ENCODE data around the gene SMIM38. TPM values are rescaled to one million over a fixed set of nuclear protein-coding genes. Genes with fewer than 3 reads are reported as not detected.

The SMIM38 gene
- total RNA-seq, 4 donors from 2014 or later = 2.9 to 10.1 TPM; not detected in 2

DNA sequence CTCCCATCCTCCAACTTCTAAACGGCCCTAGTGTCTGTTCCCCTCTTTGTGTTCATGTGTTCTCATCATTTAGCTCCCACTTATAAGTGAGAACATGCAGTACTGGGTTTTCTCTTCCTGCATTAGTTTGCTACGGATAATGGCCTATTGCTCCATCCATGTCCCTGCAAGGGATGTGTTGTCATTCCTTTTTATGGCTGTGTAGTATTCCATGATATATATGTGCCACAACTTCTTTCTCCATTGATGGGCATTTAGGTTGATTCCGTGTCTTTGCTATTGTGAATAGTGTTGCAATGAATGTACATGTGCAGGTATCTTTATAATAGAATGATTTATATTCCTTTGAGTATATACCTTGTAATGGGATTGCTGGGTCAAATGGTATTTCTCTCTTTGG lies 5.6 kb upstream of the SMIM38 start:
- H3K4me3 ChIP-seq = no peak overlapping the region
- H3K27ac ChIP-seq = no peak overlapping the region
- no peaks in the 10 kb centered on the region for H3K27me3 ChIP-seq
- 81 to 82% methylated on average over 3 of the region's 3 CpGs for WGBS, 2 donors (ENCODE audit: low coverage in 1 of 2)
- in situ Hi-C loops (cut with MboI; ENCODE audit: low pct_ligation_motif_present in 1 of 4, low pct_unique_long_range_greater_than_20kb in 1 of 4, low sequenced_read_pairs in 3 of 4) = no loop called here
- no peak for DNase-seq
- no peaks in the 10 kb centered on the region for H3K36me3 ChIP-seq
- H3K9me3 ChIP-seq = peaks cover 7 to 11% of the 10 kb centered on the region in 2 donors
- intact Hi-C loops (cut with DNase I; ENCODE audit: low total_unique reads) = no loop called here
- no peak for TF ChIP-seq EP300 (IDR thresholded peaks at IDR 0.05; ENCODE audit: low read depth)
- TF ChIP-seq POLR2A (IDR thresholded peaks at IDR 0.05) = no peak
- TF ChIP-seq POLR2AphosphoS5 (IDR thresholded peaks at IDR 0.05) = no peak
- TF ChIP-seq, protein P1, sequence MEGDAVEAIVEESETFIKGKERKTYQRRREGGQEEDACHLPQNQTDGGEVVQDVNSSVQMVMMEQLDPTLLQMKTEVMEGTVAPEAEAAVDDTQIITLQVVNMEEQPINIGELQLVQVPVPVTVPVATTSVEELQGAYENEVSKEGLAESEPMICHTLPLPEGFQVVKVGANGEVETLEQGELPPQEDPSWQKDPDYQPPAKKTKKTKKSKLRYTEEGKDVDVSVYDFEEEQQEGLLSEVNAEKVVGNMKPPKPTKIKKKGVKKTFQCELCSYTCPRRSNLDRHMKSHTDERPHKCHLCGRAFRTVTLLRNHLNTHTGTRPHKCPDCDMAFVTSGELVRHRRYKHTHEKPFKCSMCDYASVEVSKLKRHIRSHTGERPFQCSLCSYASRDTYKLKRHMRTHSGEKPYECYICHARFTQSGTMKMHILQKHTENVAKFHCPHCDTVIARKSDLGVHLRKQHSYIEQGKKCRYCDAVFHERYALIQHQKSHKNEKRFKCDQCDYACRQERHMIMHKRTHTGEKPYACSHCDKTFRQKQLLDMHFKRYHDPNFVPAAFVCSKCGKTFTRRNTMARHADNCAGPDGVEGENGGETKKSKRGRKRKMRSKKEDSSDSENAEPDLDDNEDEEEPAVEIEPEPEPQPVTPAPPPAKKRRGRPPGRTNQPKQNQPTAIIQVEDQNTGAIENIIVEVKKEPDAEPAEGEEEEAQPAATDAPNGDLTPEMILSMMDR (IDR thresholded peaks at IDR 0.05) = no peak
- no peaks in the 10 kb centered on the region for H3K4me1 ChIP-seq

DNA sequence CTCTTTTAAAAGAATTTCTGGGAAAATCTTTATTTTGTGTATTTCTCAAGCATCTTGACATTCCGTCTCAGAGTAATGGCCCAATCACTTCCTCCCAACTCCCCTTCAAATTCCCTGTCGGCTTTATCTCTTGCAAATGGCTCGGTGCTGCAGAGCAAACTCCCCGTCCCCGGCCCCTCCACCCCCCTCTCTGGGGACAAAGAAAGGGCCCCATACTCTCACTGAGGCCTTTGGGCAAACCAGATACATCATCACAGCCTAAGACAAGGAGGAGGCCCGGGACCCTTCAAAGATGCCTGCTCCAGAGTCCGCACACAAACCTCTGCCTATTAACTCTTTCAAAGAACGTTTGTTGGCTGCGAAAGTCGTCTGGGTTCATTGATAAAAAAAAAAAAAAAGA lies 3.9 kb upstream of the SMIM38 start:
- in situ Hi-C loops (cut with MboI; ENCODE audit: low pct_ligation_motif_present in 1 of 4, low pct_unique_long_range_greater_than_20kb in 1 of 4, low sequenced_read_pairs in 3 of 4) = no loop called here
- Histone ChIP-seq H3K9me3 (peaks cover 0 to 1% of the 10 kb centered on the region in 2 donors), H3K4me1 (peaks cover 0 to 3% (median 1%) of the 10 kb centered on the region in 4 donors), H3K4me3 (no peak overlapping the region), H3K36me3 (no peaks in the 10 kb centered on the region), H3K27me3 (peaks cover 2% of the 10 kb centered on the region), H3K27ac (no peak overlapping the region)
- WGBS, 2 donors (ENCODE audit: low coverage in 1 of 2) = 79 to 83% methylated on average over 9 to 10 of the region's 10 CpGs
- intact Hi-C loops (cut with DNase I; ENCODE audit: low total_unique reads) = no loop called here
- DNase-seq = no peak
- TF ChIP-seq POLR2A (IDR thresholded peaks at IDR 0.05) = no peak
- TF ChIP-seq POLR2AphosphoS5 (IDR thresholded peaks at IDR 0.05) = no peak
- TF ChIP-seq, protein P1 (IDR thresholded peaks at IDR 0.05) = no peak
- TF ChIP-seq EP300 (IDR thresholded peaks at IDR 0.05; ENCODE audit: low read depth) = no peak

DNA sequence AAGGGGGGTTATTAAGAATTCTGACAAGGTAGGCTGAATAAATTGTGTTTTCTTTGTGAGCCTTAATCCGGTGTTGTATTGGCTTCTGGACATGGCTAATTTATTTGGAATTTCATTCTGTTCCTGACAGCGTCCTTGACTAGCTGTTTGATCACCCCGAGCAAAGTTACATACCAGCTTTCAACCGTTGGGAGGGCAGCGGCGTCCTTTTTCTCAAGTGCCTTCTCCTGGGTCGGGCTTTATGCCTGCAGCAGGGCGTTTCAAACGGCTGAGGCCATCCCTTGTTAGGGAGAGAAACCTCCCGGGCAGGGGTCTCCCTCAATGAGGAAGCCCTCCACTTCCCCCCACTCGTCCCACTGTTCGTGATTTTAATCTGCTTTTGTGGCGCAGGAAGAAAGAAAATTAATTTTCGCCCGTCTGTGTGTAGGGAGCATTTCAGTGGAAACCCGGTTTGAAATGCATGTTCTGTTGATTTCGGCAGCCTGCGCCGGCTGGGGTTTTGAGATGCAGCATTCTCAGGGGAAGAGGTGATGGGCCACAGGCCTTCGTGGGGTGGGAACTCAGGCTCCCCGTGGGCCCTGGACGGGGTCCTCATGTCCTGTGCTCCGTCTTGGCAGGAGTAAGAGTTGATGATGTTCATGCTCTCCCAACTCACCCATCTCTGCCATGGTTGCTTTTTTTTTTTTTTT lies 2.9 kb upstream of the SMIM38 start:
- Histone ChIP-seq H3K36me3 (no peaks in the 10 kb centered on the region), H3K9me3 (no peaks in the 10 kb centered on the region), H3K4me3 (no peak overlapping the region), H3K4me1 (peaks cover 0 to 12% (median 9%) of the 10 kb centered on the region in 4 donors), H3K27ac (no peak overlapping the region), H3K27me3 (peaks cover 10% of the 10 kb centered on the region)
- TF ChIP-seq POLR2A (IDR thresholded peaks at IDR 0.05) (no peak), EP300 (IDR thresholded peaks at IDR 0.05; ENCODE audit: low read depth) (no peak), POLR2AphosphoS5 (IDR thresholded peaks at IDR 0.05) (no peak)
- TF ChIP-seq, protein P1 (IDR thresholded peaks at IDR 0.05) = no peak
- WGBS, 2 donors (ENCODE audit: low coverage in 1 of 2) = 81 to 86% methylated on average over 13 to 23 of the region's 23 CpGs
- DNase-seq = no peak
- in situ Hi-C loops (cut with MboI; ENCODE audit: low pct_ligation_motif_present in 1 of 4, low pct_unique_long_range_greater_than_20kb in 1 of 4, low sequenced_read_pairs in 3 of 4) = no loop called here
- intact Hi-C loops (cut with DNase I; ENCODE audit: low total_unique reads) = no loop called here

DNA sequence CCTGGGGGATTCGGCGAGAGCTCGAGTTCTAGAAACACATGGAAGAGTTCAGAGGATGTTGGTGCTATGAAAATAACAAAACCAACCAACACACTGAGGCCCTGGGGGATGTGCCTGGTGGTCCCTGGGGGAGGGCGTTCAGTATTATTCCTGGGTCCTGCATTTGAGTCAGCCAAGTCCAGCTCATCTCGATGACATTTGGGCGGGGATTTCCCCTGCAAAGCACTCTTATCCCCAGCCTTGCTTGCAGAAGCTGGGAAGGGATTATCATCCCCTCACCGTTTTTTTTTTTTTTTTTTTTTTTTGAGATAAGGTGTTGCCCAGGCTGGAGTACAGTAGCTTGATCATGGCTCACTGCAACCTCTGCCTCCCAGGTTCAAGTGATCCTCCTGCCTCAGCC lies 2.1 kb upstream of the SMIM38 start:
- H3K4me3 ChIP-seq = no peak overlapping the region
- in situ Hi-C loops (cut with MboI; ENCODE audit: low pct_ligation_motif_present in 1 of 4, low pct_unique_long_range_greater_than_20kb in 1 of 4, low sequenced_read_pairs in 3 of 4) (no loop called here), intact Hi-C loops (cut with DNase I; ENCODE audit: low total_unique reads) (no loop called here)
- WGBS, 2 donors (ENCODE audit: low coverage in 1 of 2) = 64 to 66% methylated on average over 3 to 7 of the region's 7 CpGs
- H3K27me3 ChIP-seq = peaks cover 10% of the 10 kb centered on the region
- no peaks in the 10 kb centered on the region for H3K36me3 ChIP-seq
- H3K4me1 ChIP-seq = peaks cover 0 to 12% (median 9%) of the 10 kb centered on the region in 4 donors
- no peak overlapping the region for H3K27ac ChIP-seq
- TF ChIP-seq EP300 (IDR thresholded peaks at IDR 0.05; ENCODE audit: low read depth) = no peak
- no peak for TF ChIP-seq POLR2A (IDR thresholded peaks at IDR 0.05)
- no peak for TF ChIP-seq POLR2AphosphoS5 (IDR thresholded peaks at IDR 0.05)
- TF ChIP-seq, protein P1 (IDR thresholded peaks at IDR 0.05) = no peak
- H3K9me3 ChIP-seq = no peaks in the 10 kb centered on the region
- DNase-seq = no peak
